Transverse colon (tissue), 4 donors: ENCODE results near the gene VPS26B.

Source experiments
- CTCF ChIP-seq, 5 experiments: fragments of 200-600 bp in 3 of 5; fragments of 450-650 bp in 2 of 5; sonication (generic) in 3 of 5; IDR thresholded peaks; 1 replicate in 2 of 5; 2 replicates in 3 of 5; pipeline ENCODE4 v1.5.1; 2016 to 2017; ENCODE audit warnings: antibody characterized with exemption in 5 of 5, inconsistent platforms in 3 of 5, mild to moderate bottlenecking in 2 of 5, moderate library complexity in 1 of 5
- POLR2A ChIP-seq: fragments of 450-650 bp; IDR thresholded peaks from one replicate; pipeline ENCODE4 v1.6.1; 2016; ENCODE audit warnings: antibody characterized with exemption, mild to moderate bottlenecking, moderate library complexity
- POLR2AphosphoS5 ChIP-seq, 3 donors: sonication (generic); formaldehyde crosslinking; IDR thresholded peaks; one replicate each; pipeline ENCODE4 v1.6.1; 2016; ENCODE audit warnings: antibody characterized with exemption in 3 of 3

GRCh38 chr11:134244593-134244992 lies 20.1 kb downstream of the VPS26B start:
- TF ChIP-seq CTCF (IDR thresholded peaks at IDR 0.05) (peak in 4 of 5 experiments; percentile 20 to 38 (median 30)), POLR2A (no peak), POLR2AphosphoS5 (IDR thresholded peaks at IDR 0.05) (no peak)
